ENCODE results near the gene ELFN1. TPM values are rescaled to one million over a fixed set of nuclear protein-coding genes. Genes with fewer than 3 reads are reported as not detected.
"Not testable (repeated sequence)": the region's sequence is repeated elsewhere in the genome, so short reads cannot be mapped to it uniquely, and the experiment has no call there.

ELFN1 gene
- total RNA-seq, 1 experiment from 2014 or later, result 22.2 TPM

DNA sequence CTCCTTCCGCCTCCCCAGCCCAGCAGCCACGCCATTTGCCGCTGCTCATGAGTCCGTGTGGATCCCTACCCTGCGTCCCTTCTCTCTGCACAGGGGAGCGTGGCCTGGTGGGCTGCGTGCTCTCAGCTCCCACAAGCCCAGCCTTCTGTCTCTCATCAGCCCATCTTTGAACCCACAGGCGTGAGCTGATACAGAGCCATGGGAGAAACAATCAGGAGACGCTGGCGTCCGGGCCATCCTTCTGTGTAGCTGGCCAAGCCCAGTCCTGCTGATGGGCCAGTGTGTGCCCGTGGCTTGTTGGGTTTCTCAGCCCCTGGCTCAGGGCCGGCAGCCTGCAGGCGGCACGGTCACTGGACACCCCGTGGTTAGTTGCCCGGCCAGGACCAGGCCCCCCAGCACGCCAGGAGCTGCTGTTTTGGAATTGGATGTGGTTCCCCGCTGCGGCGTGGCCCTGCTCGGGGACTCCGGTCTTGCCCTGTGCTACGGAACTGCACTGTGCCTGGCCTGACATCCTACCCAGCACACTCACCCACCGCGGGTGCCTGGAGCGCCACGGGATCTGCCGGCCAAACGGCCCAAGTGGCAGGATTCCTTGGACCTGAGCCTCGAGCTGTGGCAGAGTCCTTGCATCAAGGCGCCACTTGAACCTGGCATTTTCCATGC is 88.9 kb downstream of the ELFN1 start:
- in situ Hi-C loops (cut with HindIII; ENCODE audit: low sequenced_read_pairs), result no loop called here
- peak; percentile 87 for DNase-seq (ENCODE audit: low spot score)

- in situ Hi-C loops (cut with HindIII; ENCODE audit: low sequenced_read_pairs), result no loop called here
- no peak for DNase-seq (ENCODE audit: low spot score)
Observed at GRCh38 chr7:1761097-1761496, 91.0 kb downstream of the ELFN1 start.

DNA sequence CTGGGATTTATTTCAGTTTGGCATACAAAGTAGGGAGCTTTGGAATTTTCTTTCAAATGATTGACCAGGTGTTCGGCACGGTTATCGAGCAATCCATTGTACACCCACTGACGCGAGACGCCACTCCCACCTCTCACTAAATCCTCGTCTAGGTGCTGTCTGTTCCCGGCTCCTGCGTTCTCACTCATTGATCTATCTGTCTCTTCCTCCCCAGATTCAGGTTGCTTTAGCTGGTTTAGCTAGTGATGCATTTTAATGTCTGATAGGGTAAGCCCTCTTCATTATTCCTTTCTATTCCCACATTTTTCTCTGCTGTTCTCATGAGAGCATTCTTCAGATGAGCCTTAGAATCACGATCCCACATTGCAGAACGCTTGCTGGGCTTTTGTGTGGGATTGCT is 91.7 kb downstream of the ELFN1 start:
- in situ Hi-C loops (cut with HindIII; ENCODE audit: low sequenced_read_pairs), result no loop called here

DNA sequence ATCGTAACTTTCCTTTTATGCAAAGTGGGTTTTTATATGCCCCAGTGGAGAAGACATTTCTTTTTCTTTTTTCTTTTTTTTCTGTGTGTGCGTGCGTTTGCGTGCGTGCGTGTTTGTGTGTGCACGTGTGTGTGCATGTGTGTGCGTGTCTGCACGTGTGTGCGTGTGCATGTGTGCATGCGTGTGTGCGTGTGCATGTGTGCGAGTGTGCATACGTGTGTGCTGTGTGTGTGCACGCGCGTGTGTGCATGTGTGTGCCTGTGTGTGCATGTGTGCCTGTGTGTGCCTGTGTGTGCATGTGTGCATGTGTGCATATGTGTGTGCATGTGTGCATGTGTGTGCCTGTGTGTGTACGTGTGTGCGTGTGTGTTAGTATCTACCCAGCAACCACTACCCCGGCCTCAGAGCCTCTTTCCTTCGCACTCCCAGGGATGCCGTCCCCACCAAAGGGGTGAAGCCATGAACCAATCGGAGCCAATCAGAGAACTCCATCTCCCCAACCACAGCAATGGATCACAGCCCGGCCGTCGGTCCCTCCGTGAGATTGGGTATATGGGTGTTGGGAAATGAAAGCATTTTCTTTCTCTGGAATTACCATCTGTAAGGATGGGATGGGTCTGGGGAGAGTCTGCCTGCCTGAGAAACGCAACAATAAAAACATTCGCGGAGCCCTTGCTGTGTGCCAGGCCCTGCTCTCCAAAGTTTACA is 92.3 kb downstream of the ELFN1 start:
- in situ Hi-C loops (cut with HindIII; ENCODE audit: low sequenced_read_pairs), result no loop called here
- DNase-seq (ENCODE audit: low spot score), result no peak

More for the DNA sequence above, 91.7 kb downstream of the ELFN1 start:
- no peak for DNase-seq (ENCODE audit: low spot score)

DNA sequence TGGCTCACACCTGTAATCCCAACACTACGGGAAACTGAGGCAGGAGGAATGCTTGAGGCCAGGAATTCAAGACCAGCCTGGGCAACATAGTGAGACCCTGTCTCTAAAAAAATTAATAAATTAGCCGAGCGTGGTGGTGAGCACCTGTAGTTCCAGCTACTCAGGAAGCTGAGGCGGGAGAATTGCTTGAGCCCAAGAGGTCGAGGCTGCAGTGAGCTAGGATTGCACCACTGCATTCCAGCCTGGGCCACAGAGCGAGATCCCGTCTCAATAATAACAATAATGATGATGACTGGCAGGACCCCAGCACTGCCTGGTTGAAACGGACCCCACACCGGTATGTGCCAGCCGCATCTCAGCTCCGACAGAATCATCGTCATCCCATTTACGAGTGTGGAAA is 93.0 kb downstream of the ELFN1 start:
- in situ Hi-C loops (cut with HindIII; ENCODE audit: low sequenced_read_pairs), result no loop called here
- no peak for DNase-seq (ENCODE audit: low spot score)

DNA sequence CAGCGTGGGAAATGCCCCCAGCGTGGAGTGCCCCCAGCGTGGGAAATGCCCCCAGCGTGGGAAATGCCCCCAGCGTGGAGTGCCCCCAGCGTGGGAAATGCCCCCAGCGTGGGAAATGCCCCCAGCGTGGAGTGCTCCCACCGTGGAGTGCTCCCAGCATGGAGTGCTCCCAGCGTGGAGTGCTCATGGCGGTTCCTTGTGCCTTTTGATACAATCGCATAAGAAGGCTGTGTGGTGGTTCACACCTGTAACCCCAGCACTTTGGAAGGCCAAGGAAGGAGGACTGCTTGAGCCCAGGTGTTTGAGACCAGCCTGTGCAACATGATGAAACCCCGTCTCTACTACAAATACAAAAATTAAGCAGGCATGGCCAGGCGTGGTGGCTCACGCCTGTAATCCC is 93.8 kb downstream of the ELFN1 start:
- DNase-seq (ENCODE audit: low spot score); in situ Hi-C loops (cut with HindIII; ENCODE audit: low sequenced_read_pairs): not testable (repeated sequence)

DNA sequence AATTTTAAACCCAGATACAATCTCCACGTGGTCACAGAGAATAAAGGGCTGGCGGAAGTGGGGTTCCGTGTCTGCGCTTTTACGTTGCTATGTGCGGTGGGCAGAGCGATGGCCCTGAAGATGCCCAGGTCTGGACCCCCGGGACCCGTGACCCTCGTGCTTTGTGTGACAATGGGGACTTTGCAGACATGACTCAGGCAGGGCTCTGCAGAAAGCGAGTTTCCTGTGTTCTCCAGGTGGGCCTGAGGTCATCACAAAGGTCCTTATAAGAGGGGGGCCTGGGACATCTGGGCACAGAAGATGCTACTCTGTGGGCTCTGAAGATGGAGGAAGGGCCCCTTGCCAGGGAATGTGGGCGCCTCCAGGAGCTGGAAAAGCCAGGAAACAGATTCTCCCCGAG is 95.3 kb downstream of the ELFN1 start:
- DNase-seq (ENCODE audit: low spot score), result no peak
- in situ Hi-C loops (cut with HindIII; ENCODE audit: low sequenced_read_pairs), result no loop called here

GRCh38 chr7:1767524-1767923 is 97.4 kb downstream of the ELFN1 start:
- in situ Hi-C loops (cut with HindIII; ENCODE audit: low sequenced_read_pairs), result no loop called here
- no peak for DNase-seq (ENCODE audit: low spot score)

DNA sequence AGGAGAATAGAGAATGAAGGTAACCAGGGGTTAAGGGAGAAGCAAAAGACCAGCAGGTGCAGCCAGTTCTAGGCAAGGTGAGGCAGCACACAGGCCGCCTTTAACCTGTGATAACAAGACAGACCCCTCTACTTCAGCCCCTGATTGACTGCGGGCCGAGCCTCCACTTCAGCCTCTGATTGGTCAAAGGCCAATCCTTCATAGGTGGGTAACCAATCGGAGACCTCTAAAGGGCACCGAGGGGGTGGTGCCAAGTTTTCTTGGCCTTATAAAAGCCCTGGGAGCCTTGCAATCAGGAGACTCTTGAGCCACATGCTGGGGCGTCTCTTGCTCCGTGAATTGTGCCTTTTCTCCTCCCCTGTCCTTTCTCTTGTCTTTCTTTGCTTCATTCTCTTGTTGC is 98.8 kb downstream of the ELFN1 start:
- in situ Hi-C loops (cut with HindIII; ENCODE audit: low sequenced_read_pairs), result no loop called here
- DNase-seq (ENCODE audit: low spot score), result no peak

- DNase-seq (ENCODE audit: low spot score), result no peak
- in situ Hi-C loops (cut with HindIII; ENCODE audit: low sequenced_read_pairs), result loop anchor here (10.0 kb wide), 2 partner anchors 95 to 145 kb away; no protein-coding TSS in a partner anchor
Observed at GRCh38 chr7:1769286-1770200, 99.5 kb downstream of the ELFN1 start.

DNA sequence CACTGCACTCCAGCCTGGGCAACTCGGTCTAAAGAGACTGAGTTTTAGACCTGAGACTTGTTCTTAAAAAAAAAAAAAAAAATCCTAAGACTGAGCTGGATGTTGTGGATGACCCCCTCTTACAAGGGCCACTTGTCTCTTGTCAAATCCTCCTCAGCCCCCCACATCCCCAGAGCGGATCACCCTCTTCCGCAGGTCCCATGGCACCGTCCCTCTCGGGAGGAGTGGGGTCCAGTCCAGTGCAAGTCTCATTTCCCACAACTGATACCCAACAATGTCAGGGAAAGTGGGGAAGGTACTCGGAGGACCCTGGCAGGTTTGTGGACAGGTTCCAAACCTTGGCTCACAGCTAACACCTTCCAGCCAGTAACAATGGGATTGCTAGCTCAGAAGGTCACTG is 100.3 kb downstream of the ELFN1 start:
- DNase-seq (ENCODE audit: low spot score), result no peak

GRCh38 chr7:1775389-1775788 is 105.3 kb downstream of the ELFN1 start:
- no peak for DNase-seq (ENCODE audit: low spot score)
- in situ Hi-C loops (cut with HindIII; ENCODE audit: low sequenced_read_pairs), result loop anchor here (10.0 kb wide), 2 partner anchors 89 to 151 kb away; no protein-coding TSS in a partner anchor

More for the DNA sequence above, 100.3 kb downstream of the ELFN1 start:
- in situ Hi-C loops (cut with HindIII; ENCODE audit: low sequenced_read_pairs), result loop anchor here (10.0 kb wide), 2 partner anchors 94 to 146 kb away; no protein-coding TSS in a partner anchor

DNA sequence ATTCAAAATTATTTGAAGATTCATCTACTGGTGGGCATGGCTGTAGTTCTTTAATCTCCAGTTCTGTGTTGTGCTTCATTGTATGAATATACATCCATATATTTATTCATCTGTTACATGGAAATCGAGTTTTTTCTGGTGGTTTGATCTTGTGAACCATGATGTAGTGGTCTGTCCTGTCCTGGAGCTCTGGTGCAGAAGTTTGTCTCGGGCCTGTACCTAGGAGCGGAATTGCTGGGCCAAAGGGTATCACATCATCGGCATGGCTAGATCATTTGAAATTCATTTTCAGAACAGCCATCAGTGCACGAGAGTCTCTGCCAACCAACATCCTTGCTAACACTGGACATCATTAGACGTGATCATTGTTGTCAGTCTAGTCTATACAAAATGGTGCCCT is 107.0 kb downstream of the ELFN1 start:
- in situ Hi-C loops (cut with HindIII; ENCODE audit: low sequenced_read_pairs), result loop anchor here (10.0 kb wide), 2 partner anchors 88 to 152 kb away; no protein-coding TSS in a partner anchor
- DNase-seq (ENCODE audit: low spot score), result no peak

GRCh38 chr7:1779445-1779844 is 109.4 kb downstream of the ELFN1 start:
- in situ Hi-C loops (cut with HindIII; ENCODE audit: low sequenced_read_pairs), result loop anchor here (10.0 kb wide), 2 partner anchors 85 to 155 kb away; no protein-coding TSS in a partner anchor
- DNase-seq (ENCODE audit: low spot score), result no peak

- no peak for DNase-seq (ENCODE audit: low spot score)
- in situ Hi-C loops (cut with HindIII; ENCODE audit: low sequenced_read_pairs), result no loop called here
Observed at GRCh38 chr7:1781369-1781768, 111.3 kb downstream of the ELFN1 start.

DNA sequence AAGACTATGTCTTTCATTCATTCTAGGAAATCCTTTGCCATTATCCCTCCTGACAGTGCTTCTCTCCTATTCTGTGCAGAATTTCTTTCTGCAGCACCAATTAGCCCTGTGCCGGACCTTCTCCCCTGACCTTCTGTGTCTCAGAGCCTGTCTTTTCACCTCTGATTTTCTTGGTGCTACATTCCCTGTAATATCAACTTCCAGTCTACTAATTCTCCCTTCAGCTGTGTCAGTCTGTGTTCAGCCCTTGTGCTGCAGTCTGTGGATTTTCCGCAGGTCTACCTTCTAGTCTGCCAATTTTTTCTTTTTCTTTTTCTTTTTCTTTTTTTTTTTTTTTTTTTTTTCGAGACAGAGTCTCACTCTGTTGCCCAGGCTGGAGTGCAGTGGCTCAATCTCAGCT is 115.8 kb downstream of the ELFN1 start:
- DNase-seq (ENCODE audit: low spot score), result no peak
- in situ Hi-C loops (cut with HindIII; ENCODE audit: low sequenced_read_pairs), result no loop called here

DNA sequence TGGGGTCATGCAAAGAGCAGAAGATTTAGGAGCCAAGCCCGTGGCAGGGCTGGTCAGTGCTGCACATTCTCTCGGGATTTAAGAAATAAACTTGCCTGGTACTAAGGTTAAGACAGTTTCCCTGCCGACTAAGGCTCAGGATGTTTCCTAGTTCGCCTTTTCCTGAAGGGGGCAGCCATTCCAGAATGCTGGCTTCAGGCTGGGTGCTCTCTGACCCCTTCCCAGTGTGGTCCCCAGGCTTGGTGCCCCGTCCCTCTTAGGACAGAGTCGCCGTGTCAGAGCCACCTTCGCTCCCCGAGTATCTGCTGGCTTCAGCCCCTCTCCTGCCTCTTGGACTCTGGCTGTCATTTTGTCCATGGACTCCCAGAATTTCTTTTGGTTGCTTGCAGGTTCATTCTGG is 117.2 kb downstream of the ELFN1 start:
- in situ Hi-C loops (cut with HindIII; ENCODE audit: low sequenced_read_pairs), result no loop called here

DNA sequence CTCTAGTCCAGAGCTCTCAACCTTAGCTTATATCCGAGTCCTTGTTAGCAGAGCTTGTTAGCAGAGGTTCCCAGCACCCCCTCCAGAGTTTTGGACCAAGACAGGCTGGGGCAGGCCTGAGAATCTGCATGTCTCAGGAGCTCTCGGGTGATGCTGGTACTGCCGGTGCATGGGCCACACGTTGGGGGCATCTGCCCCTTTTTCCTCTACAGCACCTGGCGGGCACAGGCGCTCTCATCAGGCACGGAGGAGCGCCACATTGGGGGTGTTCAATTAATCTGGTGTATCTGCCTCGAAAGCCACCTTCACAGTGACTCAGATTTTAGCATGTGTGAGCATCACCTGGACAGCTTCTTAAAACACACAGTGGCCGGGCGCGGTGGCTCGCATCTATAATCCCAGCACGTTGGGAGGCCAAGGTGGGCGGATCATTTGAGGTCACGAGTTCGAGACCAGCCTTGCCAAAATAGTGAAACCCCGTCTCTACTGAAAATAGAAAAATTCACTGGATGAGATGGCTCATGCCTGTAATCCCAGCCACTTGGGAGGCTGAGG is 117.7 kb downstream of the ELFN1 start:
- in situ Hi-C loops (cut with HindIII; ENCODE audit: low sequenced_read_pairs), result no loop called here

More for the DNA sequence above, 117.2 kb downstream of the ELFN1 start:
- DNase-seq (ENCODE audit: low spot score), result no peak

DNA sequence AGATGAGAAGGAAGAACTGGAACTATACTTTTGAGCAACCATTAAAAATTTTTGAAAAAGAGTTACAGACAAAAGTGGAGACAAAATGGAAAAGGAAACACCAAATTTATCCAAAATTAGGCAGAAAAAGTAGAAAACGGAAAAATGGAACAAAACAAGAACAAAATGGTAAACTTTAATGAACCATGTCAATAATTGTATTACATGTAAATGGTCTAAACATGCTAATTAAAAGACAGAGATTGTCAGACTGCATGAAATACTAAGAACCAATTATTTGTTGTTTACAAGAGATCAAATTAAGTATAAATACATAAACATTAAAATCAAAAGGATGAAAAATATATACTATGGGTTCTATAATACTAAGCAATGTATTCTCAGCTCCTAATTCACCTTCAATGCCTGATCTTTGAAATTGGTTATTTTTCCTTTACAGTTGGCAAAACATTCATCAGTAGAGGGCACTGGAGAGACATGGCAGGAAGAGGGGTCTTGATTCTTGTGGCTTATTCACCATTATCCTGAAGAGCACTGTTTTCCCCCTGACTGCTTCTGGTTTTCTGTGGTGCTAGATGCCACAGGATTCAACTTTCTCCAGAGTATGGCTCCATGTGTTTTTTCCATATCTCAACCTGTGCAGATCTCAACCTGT is 124.9 kb downstream of the ELFN1 start:
- in situ Hi-C loops (cut with HindIII; ENCODE audit: low sequenced_read_pairs), result no loop called here

More for the DNA sequence above, 117.7 kb downstream of the ELFN1 start:
- DNase-seq (ENCODE audit: low spot score), result no peak

More for the DNA sequence above, 124.9 kb downstream of the ELFN1 start:
- no peak for DNase-seq (ENCODE audit: low spot score)
